Panc1 (cell line): ENCODE measurements around the gene NDUFS7. TPM values are rescaled to one million over a fixed set of nuclear protein-coding genes. Genes with fewer than 3 reads are reported as not detected.

Experiments
- ATAC-seq: fragments of 200-7000 bp; cut with Tn5 transposase; 2 replicates; pipeline ENCODE4 v1.9.1; 2020; ENCODE audit warnings: mild to moderate bottlenecking, moderate library complexity
- BruUV-seq: library from RNA; stranded (reverse); fragments of 400-500 nt; replicated peaks from 2 replicates; lab custom pipeline; 2021; lab: Mats Ljungman, UMichigan
- CTCF ChIA-PET: fragments of 300-600 bp; sonication (Branson Sonifier 250); formaldehyde crosslinking; loops from one replicate; lab custom pipeline; 2022; ENCODE audit warnings: antibody characterized with exemption; lab: Charles Lee
- POLR2A ChIA-PET: fragments of 300-600 bp; sonication (Branson Sonifier 250); formaldehyde crosslinking; loops from one replicate; lab custom pipeline; 2022; ENCODE audit warnings: antibody characterized with exemption; lab: Charles Lee
- DNase-seq: peaks from one replicate; pipeline ENCODE4 v3.0.0-alpha.2; 2010; ENCODE audit warnings: low read depth, low spot score
- H3K27ac ChIP-seq: 2 replicates; pipeline ENCODE4 v1.5.1; 2011; ENCODE audit warnings: mild to moderate bottlenecking, low read length, inconsistent platforms
- H3K27me3 ChIP-seq: fragments of 200-500 bp; sonication (Bioruptor generic); 2 replicates; pipeline ENCODE4 v1.6.0; 2014; ENCODE audit warnings: low read length, inconsistent platforms; ENCODE audit not compliant: control insufficient read depth, insufficient read depth
- H3K36me3 ChIP-seq: fragments of 200-500 bp; sonication (Bioruptor generic); 2 replicates; pipeline ENCODE4 v1.5.1; 2014; ENCODE audit warnings: inconsistent platforms, mild to moderate bottlenecking, low read length, moderate library complexity; ENCODE audit not compliant: control insufficient read depth, insufficient read depth
- H3K4me1 ChIP-seq: 2 replicates; pipeline ENCODE4 v1.5.1; 2011; ENCODE audit warnings: inconsistent platforms, mild to moderate bottlenecking, low read length, moderate library complexity; ENCODE audit not compliant: control insufficient read depth, insufficient read depth
- H3K4me3 ChIP-seq, 2 experiments: 2 replicates each; pipeline ENCODE4 v1.5.1; 2011 to 2012; ENCODE audit warnings: low read depth in 2 of 2, low read length in 2 of 2, mild to moderate bottlenecking in 2 of 2, inconsistent platforms in 1 of 2, moderate library complexity in 1 of 2
- H3K9me3 ChIP-seq: fragments of 200-500 bp; sonication (Bioruptor generic); 2 replicates; pipeline ENCODE4 v1.5.1; 2014; ENCODE audit warnings: low read depth, mild to moderate bottlenecking, inconsistent platforms, low read length, moderate library complexity; ENCODE audit not compliant: control insufficient read depth, insufficient read depth
- CTCF ChIP-seq: fragments of 450-650 bp; IDR thresholded peaks from 2 replicates; pipeline ENCODE4 v1.5.1; 2017; ENCODE audit warnings: mild to moderate bottlenecking
- POLR2AphosphoS5 ChIP-seq: IDR thresholded peaks from 2 replicates; pipeline ENCODE4 v1.6.1; 2012; ENCODE audit warnings: mild to moderate bottlenecking, low read depth, low read length, moderate library complexity
- REST ChIP-seq, 2 experiments: IDR thresholded peaks; 2 replicates each; pipeline ENCODE4 v1.6.1; 2011 to 2012; ENCODE audit warnings: low read depth in 2 of 2, control low read depth in 1 of 2, low read length in 1 of 2, mild to moderate bottlenecking in 1 of 2, moderate library complexity in 1 of 2; ENCODE audit not compliant: insufficient read depth in 1 of 2
- SIN3A ChIP-seq: IDR thresholded peaks from 2 replicates; pipeline ENCODE4 v1.6.1; 2012; ENCODE audit warnings: low read depth, mild to moderate bottlenecking, low read length, moderate library complexity, borderline replicate concordance; ENCODE audit not compliant: insufficient read depth
- TCF7L2 ChIP-seq: IDR thresholded peaks from 2 replicates; pipeline ENCODE4 v1.6.1; 2011; ENCODE audit warnings: mild to moderate bottlenecking, low read depth, low read length, inconsistent platforms
- in situ Hi-C: cut with HindIII; loops from 2 replicates; pipeline ENCODE4 v1.10.0; 2016; ENCODE audit warnings: low sequenced_read_pairs, low pct_unique_long_range_greater_than_20kb
- intact Hi-C: fragments of 100-400 bp; cut with micrococcal nuclease; formaldehyde crosslinking; loops from one replicate; pipeline ENCODE4 v1.10.0; 2022; ENCODE audit not compliant: unreplicated experiment
- total RNA-seq: library from RNA; stranded (reverse); gene quantifications from one replicate; pipeline ENCODE4 v1.2.1, GENCODE V29; 2021; ENCODE audit not compliant: unreplicated experiment

The NDUFS7 gene
- total RNA-seq, 1 experiment from 2014 or later = 73.0 TPM

DNA sequence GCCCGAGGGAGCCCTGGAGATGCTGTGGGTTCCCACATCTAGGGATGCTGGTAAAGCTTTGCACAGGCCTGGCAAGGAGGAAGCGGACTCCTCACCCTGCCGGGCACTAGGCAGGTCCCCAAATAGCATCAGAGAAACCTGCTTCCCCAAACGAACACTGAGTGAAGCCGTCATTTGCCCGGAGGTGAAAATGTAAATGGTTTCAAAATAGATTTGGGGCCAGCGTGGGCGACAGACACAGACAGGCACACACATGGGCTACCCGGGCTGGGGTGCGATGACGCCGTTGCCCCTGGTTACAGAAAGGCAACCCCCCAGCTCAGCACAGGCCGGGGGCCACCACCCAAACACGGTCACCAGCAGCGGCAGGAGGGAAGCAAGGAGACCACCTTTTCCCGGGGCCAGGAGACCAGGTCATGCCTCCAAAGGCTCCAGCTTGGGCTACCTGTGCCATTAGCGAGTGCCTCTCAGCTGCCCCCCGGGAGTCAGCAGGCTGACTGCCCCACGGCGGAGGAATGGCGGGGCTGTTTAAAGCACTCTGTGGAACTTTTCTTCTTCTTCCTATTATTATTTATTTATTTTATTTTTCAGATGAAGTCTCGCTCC is 47.5 kb upstream of the NDUFS7 start:
- in situ Hi-C loops (no loop called here), intact Hi-C loops (no loop called here)
- Histone ChIP-seq H3K27me3 (no peaks in the 10 kb centered on the region), H3K4me1 (no peaks in the 10 kb centered on the region), H3K36me3 (no peaks in the 10 kb centered on the region), H3K27ac (no peak overlapping the region), H3K9me3 (no peaks in the 10 kb centered on the region), H3K4me3 (no peak overlapping the region)
- no TSS peak for BruUV-seq
- ATAC-seq (no peak), DNase-seq (no peak)
- POLR2A ChIA-PET = no interaction called here
- CTCF ChIA-PET = no interaction called here
- TF ChIP-seq SIN3A (no peak), POLR2AphosphoS5 (no peak), REST (IDR thresholded peaks at IDR 0.05; ENCODE audit: insufficient read depth in 1 of 2, low read depth in 2 of 2, low read length in 1 of 2) (no peak), TCF7L2 (no peak), CTCF (no peak)

DNA sequence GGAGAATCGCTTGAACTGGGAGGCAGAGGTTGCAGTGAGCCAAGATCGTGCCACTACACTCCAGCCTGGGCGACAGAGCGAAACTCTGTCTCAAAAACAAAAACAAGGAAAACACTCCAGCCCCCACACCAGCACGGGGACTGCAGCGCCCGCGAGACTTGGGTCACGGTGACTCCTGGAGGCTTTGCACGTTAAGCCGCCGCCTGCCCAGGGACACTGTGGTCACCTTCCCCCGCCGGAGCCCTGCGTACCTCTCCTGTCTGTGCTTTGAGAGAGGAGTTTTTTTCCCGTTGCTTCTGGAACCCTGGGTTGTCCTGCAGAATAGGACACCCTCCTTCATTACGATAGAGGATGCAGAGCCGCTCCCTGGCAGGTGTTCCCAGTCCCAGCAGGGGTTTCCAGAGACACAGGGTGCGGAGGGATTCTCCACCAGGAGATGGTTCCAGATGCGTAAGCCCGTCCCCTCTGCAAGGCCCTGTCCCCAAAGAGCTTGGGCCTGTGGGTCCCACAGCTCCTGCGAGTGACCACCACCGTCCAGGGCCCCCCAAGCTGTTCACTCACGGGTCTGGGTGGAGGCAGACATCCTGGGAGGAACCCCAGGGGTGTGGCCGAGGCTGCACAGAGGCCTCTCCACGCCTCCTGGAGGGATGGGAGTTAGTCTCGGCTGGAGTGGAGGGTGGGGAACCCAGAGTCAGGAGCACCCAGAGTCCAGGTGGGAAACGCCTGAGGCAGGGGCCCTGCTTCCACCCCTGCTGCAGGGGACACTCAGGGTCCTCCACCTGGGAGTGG is 42.8 kb upstream of the NDUFS7 start:
- no peaks in the 10 kb centered on the region for H3K27me3 ChIP-seq
- ATAC-seq = no peak
- intact Hi-C loops = no loop called here
- no peak overlapping the region for H3K27ac ChIP-seq
- no peaks in the 10 kb centered on the region for H3K4me1 ChIP-seq
- no peak for TF ChIP-seq CTCF
- TF ChIP-seq TCF7L2 = no peak
- in situ Hi-C loops = no loop called here
- H3K36me3 ChIP-seq = no peaks in the 10 kb centered on the region
- BruUV-seq = no TSS peak
- no peak overlapping the region for H3K4me3 ChIP-seq
- ChIA-PET POLR2A (no interaction called here), CTCF (no interaction called here)
- no peak for DNase-seq
- no peaks in the 10 kb centered on the region for H3K9me3 ChIP-seq
